H1 (cell line): ENCODE measurements around the gene COL4A1.

ENCODE experiments used
- CREB1 ChIP-seq: IDR thresholded peaks from 2 replicates; pipeline ENCODE4 v1.6.1; 2012; ENCODE audit warnings: inconsistent platforms
- EP300 ChIP-seq, 2 experiments: IDR thresholded peaks; 1 replicate in 1 of 2; 2 replicates in 1 of 2; pipeline ENCODE4 v1.6.1; 2011 to 2012; ENCODE audit warnings: low read depth in 2 of 2, low read length in 2 of 2, mild to moderate bottlenecking in 2 of 2, borderline replicate concordance in 1 of 2, inconsistent platforms in 1 of 2, moderate library complexity in 1 of 2
- EZH2 ChIP-seq: fragments of 200-600 bp; sonication (generic); IDR thresholded peaks from 2 replicates; pipeline ENCODE4 v1.7.1; 2012; ENCODE audit warnings: low read depth, mild to moderate bottlenecking, moderate library complexity, low read length, inconsistent platforms; ENCODE audit not compliant: severe bottlenecking
- GABPA ChIP-seq: IDR thresholded peaks from 2 replicates; pipeline ENCODE4 v1.6.1; 2011; ENCODE audit warnings: mild to moderate bottlenecking, low read length, moderate library complexity, borderline replicate concordance; ENCODE audit not compliant: insufficient read depth
- POLR2A ChIP-seq, 2 experiments: IDR thresholded peaks; 1 replicate in 1 of 2; 2 replicates in 1 of 2; pipeline ENCODE4 v1.6.1; 2011; ENCODE audit warnings: low read depth in 2 of 2, low read length in 2 of 2, mild to moderate bottlenecking in 2 of 2; ENCODE audit errors: control extremely low read depth in 1 of 2
- POLR2AphosphoS5 ChIP-seq: IDR thresholded peaks from 2 replicates; pipeline ENCODE4 v1.6.1; 2011; ENCODE audit warnings: low read depth, low read length
- RFX5 ChIP-seq: IDR thresholded peaks from 2 replicates; pipeline ENCODE4 v1.6.1; 2011; ENCODE audit warnings: low read depth, low read length, improper control_type of control experiment, borderline replicate concordance
- SAP30 ChIP-seq: fragments of 300-600 bp; sonication (generic); IDR thresholded peaks from 2 replicates; pipeline ENCODE4 v1.7.1; 2012; ENCODE audit warnings: low read length, moderate library complexity, mild to moderate bottlenecking, inconsistent platforms; ENCODE audit not compliant: insufficient read depth, insufficient replicate concordance
- SRF ChIP-seq: IDR thresholded peaks from 2 replicates; pipeline ENCODE4 v1.6.1; 2011; ENCODE audit warnings: mild to moderate bottlenecking, low read depth, low read length, moderate library complexity
- SUZ12 ChIP-seq: fragments of 200-600 bp; sonication (generic); IDR thresholded peaks from 2 replicates; pipeline ENCODE4 v1.6.1; 2012; ENCODE audit warnings: mild to moderate bottlenecking, inconsistent platforms, low read length, moderate library complexity, mixed read lengths
- TBP ChIP-seq: IDR thresholded peaks from 2 replicates; pipeline ENCODE4 v1.6.1; 2011; ENCODE audit warnings: low read depth, low read length, improper control_type of control experiment
- USF2 ChIP-seq: IDR thresholded peaks from 2 replicates; pipeline ENCODE4 v1.6.1; 2011; ENCODE audit warnings: low read length, improper control_type of control experiment
- TF ChIP-seq, protein P1 (sequence below), 3 experiments: IDR thresholded peaks; 1 replicate in 2 of 3; 2 replicates in 1 of 3; pipeline versions ENCODE4 v1.5.1 to v1.6.1; 2011; ENCODE audit warnings: low read length in 3 of 3, mild to moderate bottlenecking in 3 of 3, inconsistent platforms in 2 of 3, low read depth in 1 of 3, moderate library complexity in 1 of 3; ENCODE audit not compliant: insufficient read depth in 1 of 3; ENCODE audit errors: control extremely low read depth in 1 of 3

- TF ChIP-seq USF2 (no peak), TBP (no peak), EP300 (IDR thresholded peaks at IDR 0.05; ENCODE audit: borderline replicate concordance in 1 of 2, low read depth in 2 of 2, low read length in 2 of 2) (no peak), SAP30 (no peak), RFX5 (no peak), POLR2AphosphoS5 (no peak), CREB1 (no peak), SRF (no peak), SUZ12 (no peak), EZH2 (no peak), POLR2A (IDR thresholded peaks at IDR 0.05; ENCODE audit: control extremely low read depth in 1 of 2, low read depth in 2 of 2, low read length in 2 of 2) (no peak), GABPA (no peak)
- TF ChIP-seq, protein P1, sequence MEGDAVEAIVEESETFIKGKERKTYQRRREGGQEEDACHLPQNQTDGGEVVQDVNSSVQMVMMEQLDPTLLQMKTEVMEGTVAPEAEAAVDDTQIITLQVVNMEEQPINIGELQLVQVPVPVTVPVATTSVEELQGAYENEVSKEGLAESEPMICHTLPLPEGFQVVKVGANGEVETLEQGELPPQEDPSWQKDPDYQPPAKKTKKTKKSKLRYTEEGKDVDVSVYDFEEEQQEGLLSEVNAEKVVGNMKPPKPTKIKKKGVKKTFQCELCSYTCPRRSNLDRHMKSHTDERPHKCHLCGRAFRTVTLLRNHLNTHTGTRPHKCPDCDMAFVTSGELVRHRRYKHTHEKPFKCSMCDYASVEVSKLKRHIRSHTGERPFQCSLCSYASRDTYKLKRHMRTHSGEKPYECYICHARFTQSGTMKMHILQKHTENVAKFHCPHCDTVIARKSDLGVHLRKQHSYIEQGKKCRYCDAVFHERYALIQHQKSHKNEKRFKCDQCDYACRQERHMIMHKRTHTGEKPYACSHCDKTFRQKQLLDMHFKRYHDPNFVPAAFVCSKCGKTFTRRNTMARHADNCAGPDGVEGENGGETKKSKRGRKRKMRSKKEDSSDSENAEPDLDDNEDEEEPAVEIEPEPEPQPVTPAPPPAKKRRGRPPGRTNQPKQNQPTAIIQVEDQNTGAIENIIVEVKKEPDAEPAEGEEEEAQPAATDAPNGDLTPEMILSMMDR (IDR thresholded peaks at IDR 0.05; ENCODE audit: control extremely low read depth in 1 of 3, insufficient read depth in 1 of 3, low read depth in 1 of 3, low read length in 3 of 3) = no peak
Observed at GRCh38 chr13:110261166-110262081, 45.5 kb downstream of the COL4A1 start.
